Panc1 (cell line): ENCODE measurements around the gene SLC38A10. TPM values are rescaled to one million over a fixed set of nuclear protein-coding genes. Genes with fewer than 3 reads are reported as not detected.

ENCODE experiments used
- ATAC-seq: fragments of 200-7000 bp; cut with Tn5 transposase; 2 replicates; pipeline ENCODE4 v1.9.1; 2020; ENCODE audit warnings: mild to moderate bottlenecking, moderate library complexity
- BruUV-seq: library from RNA; stranded (reverse); fragments of 400-500 nt; replicated peaks from 2 replicates; lab custom pipeline; 2021; lab: Mats Ljungman, UMichigan
- CTCF ChIA-PET: fragments of 300-600 bp; sonication (Branson Sonifier 250); formaldehyde crosslinking; loops from one replicate; lab custom pipeline; 2022; ENCODE audit warnings: antibody characterized with exemption; lab: Charles Lee
- POLR2A ChIA-PET: fragments of 300-600 bp; sonication (Branson Sonifier 250); formaldehyde crosslinking; loops from one replicate; lab custom pipeline; 2022; ENCODE audit warnings: antibody characterized with exemption; lab: Charles Lee
- DNase-seq: peaks from one replicate; pipeline ENCODE4 v3.0.0-alpha.2; 2010; ENCODE audit warnings: low read depth, low spot score
- H3K27ac ChIP-seq: 2 replicates; pipeline ENCODE4 v1.5.1; 2011; ENCODE audit warnings: mild to moderate bottlenecking, low read length, inconsistent platforms
- H3K27me3 ChIP-seq: fragments of 200-500 bp; sonication (Bioruptor generic); 2 replicates; pipeline ENCODE4 v1.6.0; 2014; ENCODE audit warnings: low read length, inconsistent platforms; ENCODE audit not compliant: control insufficient read depth, insufficient read depth
- H3K36me3 ChIP-seq: fragments of 200-500 bp; sonication (Bioruptor generic); 2 replicates; pipeline ENCODE4 v1.5.1; 2014; ENCODE audit warnings: inconsistent platforms, mild to moderate bottlenecking, low read length, moderate library complexity; ENCODE audit not compliant: control insufficient read depth, insufficient read depth
- H3K4me1 ChIP-seq: 2 replicates; pipeline ENCODE4 v1.5.1; 2011; ENCODE audit warnings: inconsistent platforms, mild to moderate bottlenecking, low read length, moderate library complexity; ENCODE audit not compliant: control insufficient read depth, insufficient read depth
- H3K4me3 ChIP-seq, 2 experiments: 2 replicates each; pipeline ENCODE4 v1.5.1; 2011 to 2012; ENCODE audit warnings: low read depth in 2 of 2, low read length in 2 of 2, mild to moderate bottlenecking in 2 of 2, inconsistent platforms in 1 of 2, moderate library complexity in 1 of 2
- H3K9me3 ChIP-seq: fragments of 200-500 bp; sonication (Bioruptor generic); 2 replicates; pipeline ENCODE4 v1.5.1; 2014; ENCODE audit warnings: low read depth, mild to moderate bottlenecking, inconsistent platforms, low read length, moderate library complexity; ENCODE audit not compliant: control insufficient read depth, insufficient read depth
- POLR2AphosphoS5 ChIP-seq: IDR thresholded peaks from 2 replicates; pipeline ENCODE4 v1.6.1; 2012; ENCODE audit warnings: mild to moderate bottlenecking, low read depth, low read length, moderate library complexity
- SIN3A ChIP-seq: IDR thresholded peaks from 2 replicates; pipeline ENCODE4 v1.6.1; 2012; ENCODE audit warnings: low read depth, mild to moderate bottlenecking, low read length, moderate library complexity, borderline replicate concordance; ENCODE audit not compliant: insufficient read depth
- TCF7L2 ChIP-seq: IDR thresholded peaks from 2 replicates; pipeline ENCODE4 v1.6.1; 2011; ENCODE audit warnings: mild to moderate bottlenecking, low read depth, low read length, inconsistent platforms
- in situ Hi-C: cut with HindIII; loops from 2 replicates; pipeline ENCODE4 v1.10.0; 2016; ENCODE audit warnings: low sequenced_read_pairs, low pct_unique_long_range_greater_than_20kb
- intact Hi-C: fragments of 100-400 bp; cut with micrococcal nuclease; formaldehyde crosslinking; loops from one replicate; pipeline ENCODE4 v1.10.0; 2022; ENCODE audit not compliant: unreplicated experiment
- total RNA-seq: library from RNA; stranded (reverse); gene quantifications from one replicate; pipeline ENCODE4 v1.2.1, GENCODE V29; 2021; ENCODE audit not compliant: unreplicated experiment
- TF ChIP-seq, protein P1 (sequence below), 2 experiments: IDR thresholded peaks; 2 replicates each; pipeline ENCODE4 v1.6.1; 2011 to 2012; ENCODE audit warnings: low read depth in 2 of 2, control low read depth in 1 of 2, low read length in 1 of 2, mild to moderate bottlenecking in 1 of 2, moderate library complexity in 1 of 2; ENCODE audit not compliant: insufficient read depth in 1 of 2
- TF ChIP-seq, protein P2 (sequence below): fragments of 450-650 bp; IDR thresholded peaks from 2 replicates; pipeline ENCODE4 v1.5.1; 2017; ENCODE audit warnings: mild to moderate bottlenecking

Gene SLC38A10
- total RNA-seq, 1 experiment from 2014 or later: 188 TPM

DNA sequence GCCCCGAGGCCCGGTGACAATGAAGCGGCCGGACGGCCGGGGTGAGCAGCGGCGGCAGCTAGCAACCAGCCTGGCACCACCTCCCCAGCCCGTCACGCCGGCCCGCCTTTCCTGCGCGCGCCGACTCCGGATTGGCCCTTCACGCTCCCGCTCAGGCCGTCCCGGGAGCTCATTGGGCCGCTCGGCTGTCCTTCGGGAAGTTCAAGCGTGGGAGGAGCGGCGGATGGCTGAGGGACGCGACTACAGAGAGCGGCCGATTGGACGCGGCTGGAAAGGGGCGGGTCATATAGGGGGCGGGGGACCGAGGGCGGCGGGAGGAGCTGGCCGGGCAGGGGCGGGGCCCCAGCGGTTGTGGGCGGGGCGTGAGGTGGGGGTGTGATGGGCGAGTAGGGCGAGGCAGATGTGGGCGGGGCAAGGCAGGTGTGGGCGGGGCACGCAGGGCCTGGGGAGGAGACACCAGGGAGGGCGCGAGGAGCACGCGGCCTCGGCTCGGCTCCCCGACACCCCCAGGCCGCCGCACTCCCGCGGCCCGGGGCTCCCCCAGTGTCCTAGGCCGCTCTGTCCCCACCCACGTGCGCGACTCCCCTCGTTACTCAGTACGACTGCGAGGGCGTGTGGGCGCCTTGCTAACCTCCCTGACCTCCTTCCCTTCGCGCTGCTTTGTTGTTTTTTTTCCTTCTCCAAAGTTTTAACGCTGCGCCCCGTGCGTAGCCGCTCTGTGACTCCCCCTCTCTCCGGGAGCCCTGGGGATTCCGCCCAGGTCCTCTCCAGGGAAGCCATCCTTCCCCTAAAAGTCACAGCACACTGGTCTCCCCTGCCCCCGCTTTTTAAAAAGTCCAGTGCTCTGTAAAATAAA is 72.0 kb downstream of the SLC38A10 start, which contains the start of gene CEP131:
Gene CEP131, minus strand, starts transcription at position 60 of the 856 bp plus-strand sequence. CDS start 2,909 bp downstream, outside the sequence.
- intact Hi-C loops: no loop called here
- TF ChIP-seq, protein P1, sequence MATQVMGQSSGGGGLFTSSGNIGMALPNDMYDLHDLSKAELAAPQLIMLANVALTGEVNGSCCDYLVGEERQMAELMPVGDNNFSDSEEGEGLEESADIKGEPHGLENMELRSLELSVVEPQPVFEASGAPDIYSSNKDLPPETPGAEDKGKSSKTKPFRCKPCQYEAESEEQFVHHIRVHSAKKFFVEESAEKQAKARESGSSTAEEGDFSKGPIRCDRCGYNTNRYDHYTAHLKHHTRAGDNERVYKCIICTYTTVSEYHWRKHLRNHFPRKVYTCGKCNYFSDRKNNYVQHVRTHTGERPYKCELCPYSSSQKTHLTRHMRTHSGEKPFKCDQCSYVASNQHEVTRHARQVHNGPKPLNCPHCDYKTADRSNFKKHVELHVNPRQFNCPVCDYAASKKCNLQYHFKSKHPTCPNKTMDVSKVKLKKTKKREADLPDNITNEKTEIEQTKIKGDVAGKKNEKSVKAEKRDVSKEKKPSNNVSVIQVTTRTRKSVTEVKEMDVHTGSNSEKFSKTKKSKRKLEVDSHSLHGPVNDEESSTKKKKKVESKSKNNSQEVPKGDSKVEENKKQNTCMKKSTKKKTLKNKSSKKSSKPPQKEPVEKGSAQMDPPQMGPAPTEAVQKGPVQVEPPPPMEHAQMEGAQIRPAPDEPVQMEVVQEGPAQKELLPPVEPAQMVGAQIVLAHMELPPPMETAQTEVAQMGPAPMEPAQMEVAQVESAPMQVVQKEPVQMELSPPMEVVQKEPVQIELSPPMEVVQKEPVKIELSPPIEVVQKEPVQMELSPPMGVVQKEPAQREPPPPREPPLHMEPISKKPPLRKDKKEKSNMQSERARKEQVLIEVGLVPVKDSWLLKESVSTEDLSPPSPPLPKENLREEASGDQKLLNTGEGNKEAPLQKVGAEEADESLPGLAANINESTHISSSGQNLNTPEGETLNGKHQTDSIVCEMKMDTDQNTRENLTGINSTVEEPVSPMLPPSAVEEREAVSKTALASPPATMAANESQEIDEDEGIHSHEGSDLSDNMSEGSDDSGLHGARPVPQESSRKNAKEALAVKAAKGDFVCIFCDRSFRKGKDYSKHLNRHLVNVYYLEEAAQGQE (IDR thresholded peaks at IDR 0.05; ENCODE audit: insufficient read depth in 1 of 2, low read depth in 2 of 2, low read length in 1 of 2): no peak
- TF ChIP-seq SIN3A: peak; percentile 40; the same call in 1 of the 2 replicates
- peak; percentile 60; the same call in 1 of the 2 replicates for TF ChIP-seq POLR2AphosphoS5
- TF ChIP-seq, protein P2, sequence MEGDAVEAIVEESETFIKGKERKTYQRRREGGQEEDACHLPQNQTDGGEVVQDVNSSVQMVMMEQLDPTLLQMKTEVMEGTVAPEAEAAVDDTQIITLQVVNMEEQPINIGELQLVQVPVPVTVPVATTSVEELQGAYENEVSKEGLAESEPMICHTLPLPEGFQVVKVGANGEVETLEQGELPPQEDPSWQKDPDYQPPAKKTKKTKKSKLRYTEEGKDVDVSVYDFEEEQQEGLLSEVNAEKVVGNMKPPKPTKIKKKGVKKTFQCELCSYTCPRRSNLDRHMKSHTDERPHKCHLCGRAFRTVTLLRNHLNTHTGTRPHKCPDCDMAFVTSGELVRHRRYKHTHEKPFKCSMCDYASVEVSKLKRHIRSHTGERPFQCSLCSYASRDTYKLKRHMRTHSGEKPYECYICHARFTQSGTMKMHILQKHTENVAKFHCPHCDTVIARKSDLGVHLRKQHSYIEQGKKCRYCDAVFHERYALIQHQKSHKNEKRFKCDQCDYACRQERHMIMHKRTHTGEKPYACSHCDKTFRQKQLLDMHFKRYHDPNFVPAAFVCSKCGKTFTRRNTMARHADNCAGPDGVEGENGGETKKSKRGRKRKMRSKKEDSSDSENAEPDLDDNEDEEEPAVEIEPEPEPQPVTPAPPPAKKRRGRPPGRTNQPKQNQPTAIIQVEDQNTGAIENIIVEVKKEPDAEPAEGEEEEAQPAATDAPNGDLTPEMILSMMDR: no peak
- TF ChIP-seq TCF7L2: peak; percentile 47; the same call in 1 of the 2 replicates
- ATAC-seq (peak; percentile 99), DNase-seq (peak; percentile 77)
- CTCF ChIA-PET: interaction anchor here (0.6 to 1.2 kb wide), 5 partner anchors 23 to 351 kb away, joined by 4 to 17 read pairs (median 5); no protein-coding TSS in a partner anchor
- Histone ChIP-seq H3K27ac (peak within 1 kb of the TSS; percentile 80), H3K27me3 (no peaks in the 10 kb centered on the region), H3K4me1 (peaks cover 13% of the 10 kb centered on the region), H3K9me3 (no peaks in the 10 kb centered on the region), H3K4me3 (peak within 1 kb of the TSS; percentile 76 to 81), H3K36me3 (no peaks in the 10 kb centered on the region)
- in situ Hi-C loops: no loop called here
- POLR2A ChIA-PET: interaction anchor here (0.6 to 1.2 kb wide), 7 partner anchors 16 to 404 kb away, joined by 3 to 18 read pairs (median 4); partner anchors contain the start of genes NDUFAF8 and TEPSIN
- BruUV-seq: no TSS peak

DNA sequence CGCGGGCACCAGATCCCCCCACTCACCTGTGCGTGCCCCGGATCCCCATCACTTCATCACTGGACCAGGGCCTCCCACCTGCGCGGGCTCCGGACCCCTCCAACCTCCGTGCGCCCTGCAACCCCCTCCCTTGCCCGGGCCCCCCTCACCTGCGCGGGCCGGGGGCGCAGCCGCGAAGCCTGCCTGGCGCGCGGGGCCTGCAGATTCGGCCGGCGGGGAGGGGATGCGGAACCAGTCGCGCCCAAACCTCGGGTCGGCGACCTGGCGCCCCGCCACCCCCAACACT is 72.5 kb downstream of the SLC38A10 start:
- peak; percentile 0; the same call in 1 of the 2 replicates for ATAC-seq
- H3K9me3 ChIP-seq: no peaks in the 10 kb centered on the region
- POLR2A ChIA-PET: interaction anchor here (0.6 to 1.2 kb wide), 7 partner anchors 17 to 403 kb away, joined by 3 to 18 read pairs (median 4); partner anchors contain the start of genes NDUFAF8 and TEPSIN

More for the DNA sequence above, 72.5 kb downstream of the SLC38A10 start:
- in situ Hi-C loops (no loop called here), intact Hi-C loops (no loop called here)
- DNase-seq: no peak
- Histone ChIP-seq H3K27me3 (no peaks in the 10 kb centered on the region), H3K27ac (peak overlapping the region; percentile 65), H3K36me3 (no peaks in the 10 kb centered on the region), H3K4me1 (peaks cover 13% of the 10 kb centered on the region), H3K4me3 (peak overlapping the region; percentile 76 to 81)
- BruUV-seq: no TSS peak
- CTCF ChIA-PET: interaction anchor here (0.6 to 1.2 kb wide), 4 partner anchors 22 to 351 kb away, joined by 4 to 17 read pairs (median 6); no protein-coding TSS in a partner anchor
- TF ChIP-seq SIN3A: 0 out of 2 replicates have a peak, but pooled peaks have one; percentile 65
- TF ChIP-seq, protein P1 (IDR thresholded peaks at IDR 0.05; ENCODE audit: insufficient read depth in 1 of 2, low read depth in 2 of 2, low read length in 1 of 2): no peak
